ENCODE results near the gene NRG3.

NRG3 gene

DNA sequence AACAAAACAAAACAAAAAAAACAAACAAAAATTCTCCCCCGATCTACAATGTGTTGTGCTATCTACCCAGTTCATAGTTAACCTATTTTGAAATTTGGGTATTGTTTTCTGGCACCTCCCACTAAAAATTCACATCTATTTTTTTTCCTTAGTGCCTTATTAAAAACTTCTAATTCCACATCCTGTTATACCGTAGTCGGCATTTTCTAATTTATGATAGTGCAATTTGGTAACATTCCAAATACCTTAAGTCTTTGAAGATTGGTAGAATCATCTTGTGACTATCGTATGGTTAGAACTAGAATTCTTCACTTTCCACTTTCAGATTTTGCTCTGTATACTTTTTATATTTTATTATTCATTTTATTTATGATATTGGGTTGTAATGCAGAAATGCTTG, 4.5 kb upstream of the NRG3 start:
- no peak for DNase-seq
- Histone ChIP-seq H3K4me3 (ENCODE audit: low read depth, low read length) (no peak overlapping the region), H3K27me3 (peaks cover 39% of the 10 kb centered on the region), H3K4me1 (no peaks in the 10 kb centered on the region), H3K36me3 (no peaks in the 10 kb centered on the region), H3K9me3 (no peaks in the 10 kb centered on the region)
- TF ChIP-seq, protein P1, sequence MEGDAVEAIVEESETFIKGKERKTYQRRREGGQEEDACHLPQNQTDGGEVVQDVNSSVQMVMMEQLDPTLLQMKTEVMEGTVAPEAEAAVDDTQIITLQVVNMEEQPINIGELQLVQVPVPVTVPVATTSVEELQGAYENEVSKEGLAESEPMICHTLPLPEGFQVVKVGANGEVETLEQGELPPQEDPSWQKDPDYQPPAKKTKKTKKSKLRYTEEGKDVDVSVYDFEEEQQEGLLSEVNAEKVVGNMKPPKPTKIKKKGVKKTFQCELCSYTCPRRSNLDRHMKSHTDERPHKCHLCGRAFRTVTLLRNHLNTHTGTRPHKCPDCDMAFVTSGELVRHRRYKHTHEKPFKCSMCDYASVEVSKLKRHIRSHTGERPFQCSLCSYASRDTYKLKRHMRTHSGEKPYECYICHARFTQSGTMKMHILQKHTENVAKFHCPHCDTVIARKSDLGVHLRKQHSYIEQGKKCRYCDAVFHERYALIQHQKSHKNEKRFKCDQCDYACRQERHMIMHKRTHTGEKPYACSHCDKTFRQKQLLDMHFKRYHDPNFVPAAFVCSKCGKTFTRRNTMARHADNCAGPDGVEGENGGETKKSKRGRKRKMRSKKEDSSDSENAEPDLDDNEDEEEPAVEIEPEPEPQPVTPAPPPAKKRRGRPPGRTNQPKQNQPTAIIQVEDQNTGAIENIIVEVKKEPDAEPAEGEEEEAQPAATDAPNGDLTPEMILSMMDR (IDR thresholded peaks at IDR 0.05; ENCODE audit: low read depth, low read length), result no peak

DNA sequence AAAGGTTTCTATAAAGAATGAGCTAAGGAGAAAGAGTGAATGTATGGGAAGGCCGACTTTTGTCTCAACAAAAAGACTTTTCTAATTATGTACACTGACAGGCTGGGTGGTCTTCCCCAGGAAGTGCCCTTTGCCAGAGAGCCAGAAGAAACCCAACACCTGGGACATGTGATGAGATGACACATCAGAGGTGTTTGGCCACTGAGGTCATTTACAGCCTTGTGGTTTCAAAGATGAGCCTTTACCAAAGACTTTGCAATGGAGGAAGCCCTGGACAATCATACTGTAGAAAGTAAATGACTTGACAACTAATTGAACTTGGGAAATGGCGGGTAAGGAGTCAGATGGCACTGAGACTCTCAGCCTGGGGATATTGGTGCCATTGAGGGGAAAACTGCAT, 3.4 kb upstream of the NRG3 start:
- no peaks in the 10 kb centered on the region for H3K9me3 ChIP-seq
- TF ChIP-seq, protein P1 (IDR thresholded peaks at IDR 0.05; ENCODE audit: low read depth, low read length), result no peak
- H3K36me3 ChIP-seq, result no peaks in the 10 kb centered on the region
- no peak for DNase-seq
- no peaks in the 10 kb centered on the region for H3K4me1 ChIP-seq
- peaks cover 50% of the 10 kb centered on the region for H3K27me3 ChIP-seq
- H3K4me3 ChIP-seq (ENCODE audit: low read depth, low read length), result no peak overlapping the region

DNA sequence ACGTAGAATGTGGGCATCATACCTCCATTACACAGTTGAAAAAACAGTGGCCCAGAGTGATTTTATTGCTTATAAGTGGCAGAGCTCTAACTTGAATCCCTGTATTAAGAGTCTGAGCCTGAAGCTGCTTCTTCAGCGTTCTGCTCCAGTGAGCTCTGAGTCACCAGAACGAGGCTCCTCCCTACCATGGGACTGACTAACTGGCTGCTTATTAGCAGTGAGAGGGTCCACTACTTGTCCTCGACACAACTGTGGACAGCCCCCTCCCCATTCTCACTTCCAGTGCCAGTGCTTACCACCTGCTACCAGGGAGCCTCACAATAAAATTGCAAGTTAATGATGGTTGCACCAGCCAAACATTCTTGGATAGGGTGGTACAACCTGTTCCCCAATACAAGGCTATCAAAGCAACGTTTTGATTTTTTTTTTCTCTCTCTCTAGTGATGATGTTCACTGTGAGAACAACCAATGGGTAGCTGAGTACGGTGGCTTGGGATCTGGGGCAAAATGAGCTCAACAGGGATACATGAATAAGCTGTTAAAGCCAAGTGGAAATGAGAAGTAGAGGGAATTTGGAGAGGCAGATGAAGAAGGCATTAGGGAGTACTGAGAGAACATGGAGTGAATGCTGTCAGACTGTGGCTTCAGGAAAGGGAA, 2.7 kb upstream of the NRG3 start:
- Histone ChIP-seq H3K9me3 (no peaks in the 10 kb centered on the region), H3K36me3 (no peaks in the 10 kb centered on the region), H3K27me3 (peaks cover 58% of the 10 kb centered on the region), H3K4me1 (no peaks in the 10 kb centered on the region), H3K4me3 (ENCODE audit: low read depth, low read length) (no peak overlapping the region)
- TF ChIP-seq, protein P1 (IDR thresholded peaks at IDR 0.05; ENCODE audit: low read depth, low read length), result no peak
- no peak for DNase-seq

GRCh38 chr10:81873231-81873931, 1.6 kb upstream of the NRG3 start:
- no peak for DNase-seq
- no peak overlapping the region for H3K4me3 ChIP-seq (ENCODE audit: low read depth, low read length)
- no peaks in the 10 kb centered on the region for H3K9me3 ChIP-seq
- no peaks in the 10 kb centered on the region for H3K4me1 ChIP-seq
- H3K27me3 ChIP-seq, result peaks cover 65% of the 10 kb centered on the region
- no peaks in the 10 kb centered on the region for H3K36me3 ChIP-seq
- TF ChIP-seq, protein P1 (IDR thresholded peaks at IDR 0.05; ENCODE audit: low read depth, low read length), result no peak

DNA sequence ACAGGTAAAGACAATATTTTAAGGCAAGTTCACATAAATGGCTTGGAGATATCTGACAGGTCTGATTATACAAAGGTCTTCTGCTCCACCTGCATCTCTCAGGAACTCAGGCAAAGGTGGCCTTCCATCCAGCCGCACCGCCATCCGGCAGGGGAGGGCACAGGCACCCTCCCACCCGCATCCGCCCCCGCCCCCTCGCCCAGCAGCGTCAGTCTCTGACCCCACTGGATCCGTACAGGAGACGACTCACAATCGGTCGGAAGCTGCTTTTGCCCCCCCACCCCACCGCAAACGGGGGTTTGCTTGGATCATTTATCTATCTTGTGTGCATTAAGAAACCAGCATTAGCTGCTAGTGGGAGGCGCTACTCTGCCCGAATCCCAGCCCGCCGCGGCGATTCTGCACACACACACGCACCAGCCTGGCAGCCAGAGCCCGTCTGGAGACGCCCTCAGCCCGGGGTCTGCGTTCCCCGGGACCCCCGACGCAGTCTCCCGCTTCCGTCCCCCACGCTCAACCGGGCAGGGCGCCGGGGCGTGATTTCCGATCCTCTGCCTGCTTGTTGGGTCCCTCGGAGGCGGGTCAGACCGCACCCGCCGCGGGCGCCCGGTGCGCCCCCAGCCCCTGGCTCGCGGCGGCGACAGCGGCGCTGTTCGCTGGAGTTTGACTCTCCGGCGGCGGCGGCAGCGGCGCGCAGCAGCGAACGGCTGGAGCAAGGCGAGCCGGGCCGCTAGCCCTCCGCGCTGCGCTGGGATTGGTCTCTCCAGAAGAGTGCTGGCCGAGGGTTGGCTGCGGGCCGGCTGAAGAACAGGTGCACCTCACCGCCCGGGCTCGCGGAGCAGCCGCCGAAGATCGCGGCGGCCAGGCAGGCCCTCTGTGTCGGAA, 820 bp upstream of the NRG3 start:
- TF ChIP-seq, protein P1 (IDR thresholded peaks at IDR 0.05; ENCODE audit: low read depth, low read length), result no peak
- Histone ChIP-seq H3K4me1 (no peaks in the 10 kb centered on the region), H3K27me3 (peaks cover 66% of the 10 kb centered on the region), H3K4me3 (ENCODE audit: low read depth, low read length) (peak overlapping the region; percentile 28), H3K36me3 (no peaks in the 10 kb centered on the region), H3K9me3 (no peaks in the 10 kb centered on the region)
- peak; percentile 77 for DNase-seq

Data from BE2C (cell line).